Measurements from ENCODE around the gene ST3GAL4.

The ST3GAL4 gene

DNA sequence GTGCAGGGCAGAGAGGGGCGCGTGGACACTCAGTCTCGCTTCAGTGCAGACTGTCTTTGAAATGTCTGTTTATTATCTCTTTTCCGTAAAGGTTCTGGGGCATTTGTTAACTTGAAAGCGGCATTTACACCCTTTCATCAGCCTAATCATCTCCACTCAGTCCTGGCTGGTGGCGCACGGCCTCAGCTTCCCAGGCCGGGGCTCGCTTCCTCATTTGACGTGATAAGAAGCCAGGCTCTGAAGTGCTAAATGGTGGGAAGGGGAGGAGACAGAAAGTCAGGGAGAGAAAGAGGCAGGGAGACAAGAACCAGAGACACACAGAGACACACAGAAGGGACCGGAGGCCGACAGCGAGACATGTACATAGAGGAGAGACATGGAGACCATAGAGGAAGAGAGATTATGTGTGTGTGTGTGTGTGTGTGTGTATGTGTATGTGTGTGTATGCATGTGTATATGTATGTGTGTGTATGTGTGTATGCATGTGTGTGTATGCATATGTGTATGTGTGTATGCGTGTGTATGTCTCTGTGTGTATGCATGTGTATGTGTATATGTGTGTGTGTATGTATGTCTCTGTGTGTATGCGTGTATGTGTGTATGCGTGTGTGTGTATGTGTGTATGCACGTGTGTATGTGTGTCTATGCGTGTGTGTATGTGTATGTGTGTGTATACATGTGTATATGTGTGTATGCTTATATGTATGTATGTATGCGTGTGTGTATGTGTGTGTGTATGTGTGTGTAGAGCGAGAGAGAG, 101.5 kb downstream of the ST3GAL4 start:
- no peak for DNase-seq

DNA sequence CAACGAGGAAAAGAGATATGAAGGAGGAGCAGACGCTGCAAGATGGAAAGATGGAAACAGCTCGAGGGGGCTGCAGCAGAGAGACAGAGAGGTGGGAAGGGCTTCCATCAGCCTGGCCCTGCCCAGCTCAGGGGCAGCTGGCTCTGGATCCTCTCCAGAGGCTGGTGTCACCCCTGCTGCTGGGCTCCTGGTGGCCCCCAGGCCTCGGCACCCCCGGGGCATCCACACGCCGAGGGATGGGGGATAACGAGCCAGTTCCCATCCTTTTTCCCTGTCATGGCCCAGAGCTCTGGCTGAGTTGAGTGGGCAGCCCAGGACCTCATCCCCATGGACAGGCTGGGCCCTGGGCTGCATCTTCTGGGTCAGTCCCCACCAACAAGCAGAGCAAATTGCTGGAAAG, 102.3 kb downstream of the ST3GAL4 start:
- DNase-seq = no peak

GRCh38 chr11:126459691-126460281, 104.3 kb downstream of the ST3GAL4 start:
- peak; percentile 65 for DNase-seq

- DNase-seq = no peak
Observed at GRCh38 chr11:126460417-126461095, 105.1 kb downstream of the ST3GAL4 start.

DNA sequence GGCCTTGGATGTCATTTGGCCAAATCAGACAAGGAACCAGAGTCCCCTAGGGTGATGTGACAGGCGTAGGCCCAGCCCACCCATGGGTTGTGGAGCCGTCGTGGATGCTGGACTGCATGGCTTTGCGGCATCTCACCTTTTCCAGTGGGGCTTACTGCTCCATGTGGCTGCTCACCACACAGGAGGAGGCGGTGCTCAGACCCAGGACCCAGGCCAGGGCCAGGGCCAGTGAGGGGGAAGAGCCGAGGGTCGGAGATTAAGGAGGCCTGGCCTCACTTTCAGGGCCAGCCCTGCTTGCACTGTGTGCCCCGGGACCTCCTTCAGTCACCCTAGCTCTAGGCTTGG, 105.6 kb downstream of the ST3GAL4 start:
- no peak for DNase-seq

GRCh38 chr11:126461996-126462395, 106.5 kb downstream of the ST3GAL4 start:
- no peak for DNase-seq

- no peak for DNase-seq
Observed at GRCh38 chr11:126462422-126462821, 106.9 kb downstream of the ST3GAL4 start.
